GM18867 (cell line): ENCODE measurements around the gene CACNA1C.
A peak's percentile ranks its signal among the peaks of the same experiment; 100 is the strongest.

Experiments
- ATAC-seq: cut with Tn5 transposase; IDR thresholded peaks from one replicate; pipeline ENCODE4 v1.9.1; 2021; ENCODE audit warnings: mild to moderate bottlenecking, moderate library complexity; ENCODE audit not compliant: unreplicated experiment

The CACNA1C gene

DNA sequence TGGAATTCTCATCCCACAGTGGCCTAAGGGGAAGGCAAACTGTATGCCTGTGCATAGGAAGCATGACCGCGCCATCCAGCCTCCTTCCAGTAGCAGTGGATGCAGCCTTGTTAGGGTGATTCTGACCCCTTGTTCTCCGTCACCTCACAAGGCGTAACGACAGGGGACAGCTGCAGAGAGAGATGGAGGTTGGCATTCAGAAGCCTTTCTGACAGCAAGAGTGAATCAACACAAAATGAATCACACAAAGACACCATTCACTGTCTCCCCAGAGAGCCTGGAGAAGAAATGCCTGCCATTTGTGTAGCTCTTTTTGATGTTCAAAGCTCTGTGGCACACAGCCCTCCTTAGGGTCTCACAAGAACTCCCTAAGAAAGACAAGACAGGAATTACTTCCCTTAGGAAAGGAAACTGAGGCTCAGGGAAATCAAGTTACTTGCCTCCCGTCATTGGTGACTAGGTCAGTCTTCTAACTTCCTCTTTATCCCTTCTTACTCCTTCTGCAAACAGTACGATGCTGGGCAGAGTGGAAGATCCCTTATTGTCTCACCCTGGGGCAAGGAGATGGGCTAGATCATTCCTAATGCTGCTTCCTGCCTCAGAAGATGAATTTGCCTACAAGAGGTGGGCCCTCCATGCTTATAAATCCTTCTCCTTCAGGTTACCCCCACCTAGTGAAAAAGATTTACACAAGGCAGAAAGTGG lies 280.9 kb downstream of the CACNA1C start:
- ATAC-seq, result no peak

DNA sequence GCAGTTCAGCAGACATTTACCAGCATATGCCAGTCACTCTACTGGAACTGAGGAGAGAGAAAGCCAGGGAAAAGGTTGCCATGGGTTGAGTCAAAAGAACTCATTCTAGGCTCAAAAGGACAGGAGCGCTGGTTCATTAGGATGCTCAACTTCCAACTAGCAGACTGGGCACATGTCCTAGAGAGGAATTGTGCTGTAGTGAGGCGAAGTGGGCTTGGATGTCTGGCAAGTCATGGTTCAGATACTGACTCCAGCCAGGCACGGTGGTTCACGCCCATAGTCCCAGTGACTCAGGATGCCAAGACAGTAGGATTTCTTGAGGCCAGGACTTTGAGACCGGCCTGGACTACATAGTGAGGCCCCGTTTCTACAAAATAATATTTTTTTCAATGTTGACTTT lies 281.5 kb downstream of the CACNA1C start:
- ATAC-seq, result no peak

- no peak for ATAC-seq
Observed at GRCh38 chr12:2334689-2335088, 281.9 kb downstream of the CACNA1C start.

DNA sequence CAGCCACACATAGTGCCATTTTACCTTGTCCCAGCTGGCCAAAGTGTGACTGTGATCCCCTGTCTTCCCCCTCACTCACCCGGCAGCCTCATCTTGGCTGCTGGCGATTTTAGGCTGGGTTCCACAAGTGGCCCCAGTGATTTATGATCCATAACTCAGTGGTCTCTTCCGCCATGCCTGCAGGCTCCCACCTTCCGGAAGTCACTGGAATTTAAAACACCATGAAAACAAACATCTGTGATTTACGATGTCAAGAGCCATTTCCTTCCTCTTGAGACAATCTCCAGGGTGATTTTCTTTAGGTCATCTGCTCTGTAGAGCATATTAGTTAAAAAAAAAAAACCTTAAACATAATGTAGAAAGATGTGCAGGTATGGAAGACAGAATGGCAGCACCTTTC lies 282.3 kb downstream of the CACNA1C start:
- no peak for ATAC-seq

DNA sequence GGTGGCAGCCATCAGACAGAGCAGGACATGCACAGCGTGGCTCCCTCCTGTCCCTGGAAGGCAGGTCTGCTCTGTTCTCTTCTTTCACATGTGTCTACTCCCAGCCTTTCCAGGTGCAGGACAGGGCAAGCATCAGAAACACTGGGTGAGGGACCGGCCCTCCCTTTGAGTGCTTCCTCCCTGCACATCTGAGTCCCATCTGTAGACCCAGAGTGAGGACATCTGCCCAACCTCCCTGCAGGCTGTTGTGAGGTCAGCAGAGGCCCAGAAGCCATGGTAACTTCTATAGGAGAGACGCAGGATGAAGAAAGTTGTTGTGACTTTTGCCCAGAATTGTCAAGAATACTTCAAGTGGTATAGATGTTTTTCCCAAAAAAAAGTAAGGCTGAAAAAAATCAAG lies 282.7 kb downstream of the CACNA1C start:
- no peak for ATAC-seq

DNA sequence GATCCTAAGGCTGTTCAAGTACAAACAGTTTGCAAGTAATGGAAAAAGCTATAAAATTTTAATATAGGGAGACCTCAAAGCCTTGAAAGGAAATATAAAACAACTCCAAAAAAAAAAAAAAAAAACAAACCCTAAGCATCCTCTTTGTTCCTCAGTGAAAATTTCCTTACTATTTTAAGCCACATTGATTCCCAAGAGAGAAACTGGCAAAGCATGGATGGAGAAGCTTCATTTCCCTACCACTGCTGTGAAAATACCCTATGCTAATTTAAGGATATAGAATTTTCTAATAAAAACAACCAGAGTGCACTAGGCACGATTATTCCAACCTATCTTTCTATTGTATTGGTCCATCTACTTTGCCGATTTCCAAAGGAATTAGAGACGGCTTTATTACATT lies 283.1 kb downstream of the CACNA1C start:
- no peak for ATAC-seq

DNA sequence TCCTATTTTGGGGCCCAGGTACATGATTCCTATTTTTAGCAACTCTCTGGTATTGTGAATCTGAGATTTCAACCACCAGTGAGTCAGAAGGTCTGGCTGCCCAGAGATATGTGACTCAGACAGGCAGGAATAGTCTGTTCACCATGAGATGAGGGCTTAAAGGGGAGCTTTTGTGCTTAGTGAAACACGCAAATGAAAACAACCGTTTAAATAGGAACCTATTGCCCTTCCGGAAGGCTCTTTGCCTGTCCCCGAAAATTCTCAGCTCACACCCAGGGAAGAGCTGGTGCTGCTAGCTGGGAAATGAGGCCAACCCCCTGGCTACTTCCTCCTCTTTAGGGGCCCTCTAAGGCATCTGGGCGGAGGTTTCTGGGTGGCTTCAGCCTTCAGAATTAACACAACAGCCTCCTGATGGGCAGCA lies 283.6 kb downstream of the CACNA1C start:
- ATAC-seq, result peak; percentile 91

GRCh38 chr12:2337031-2338010 lies 284.5 kb downstream of the CACNA1C start:
- no peak for ATAC-seq

DNA sequence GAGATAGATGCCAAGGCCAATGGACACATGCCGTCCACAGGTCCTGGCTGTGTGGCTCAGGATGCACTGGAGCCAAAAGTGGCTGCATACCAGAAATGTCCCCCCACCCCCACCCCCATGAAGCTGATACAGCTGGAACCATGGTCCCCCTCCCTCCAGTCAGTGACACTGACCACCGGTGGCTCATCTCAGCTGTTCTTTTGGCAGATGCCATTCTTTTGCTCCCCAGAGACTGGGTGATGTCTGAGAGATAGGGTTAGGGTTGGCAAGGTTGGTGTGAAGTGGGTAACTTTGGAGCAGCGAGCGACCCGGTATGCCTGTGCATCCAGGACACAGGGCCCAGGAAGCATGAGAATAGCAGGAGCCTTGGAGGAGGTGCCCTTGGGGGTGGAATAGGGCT lies 285.6 kb downstream of the CACNA1C start:
- ATAC-seq, result no peak

GRCh38 chr12:2338991-2339431 lies 286.2 kb downstream of the CACNA1C start:
- ATAC-seq, result no peak

- no peak for ATAC-seq
Observed at GRCh38 chr12:2341051-2341751, 288.4 kb downstream of the CACNA1C start.

DNA sequence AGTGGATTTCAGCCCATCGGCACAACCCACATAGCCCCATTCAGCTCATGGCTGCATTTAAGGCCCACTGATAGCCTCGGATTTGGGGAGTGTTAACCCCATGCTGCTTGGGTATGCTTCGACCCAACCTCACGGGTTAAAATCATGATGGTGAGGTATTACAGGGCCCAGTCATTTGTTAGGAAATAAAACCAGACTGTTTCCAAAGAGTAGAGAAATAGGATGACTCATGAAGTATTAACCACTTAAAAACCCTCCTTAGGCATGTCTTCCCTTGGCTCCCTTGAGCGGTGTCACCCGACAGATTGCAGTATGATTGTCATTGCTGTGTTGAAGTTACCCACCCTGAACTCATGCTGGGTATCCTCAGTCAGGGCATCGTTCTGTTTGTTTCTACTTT lies 289.1 kb downstream of the CACNA1C start:
- no peak for ATAC-seq

GRCh38 chr12:2343681-2344080 lies 290.9 kb downstream of the CACNA1C start:
- no peak for ATAC-seq

DNA sequence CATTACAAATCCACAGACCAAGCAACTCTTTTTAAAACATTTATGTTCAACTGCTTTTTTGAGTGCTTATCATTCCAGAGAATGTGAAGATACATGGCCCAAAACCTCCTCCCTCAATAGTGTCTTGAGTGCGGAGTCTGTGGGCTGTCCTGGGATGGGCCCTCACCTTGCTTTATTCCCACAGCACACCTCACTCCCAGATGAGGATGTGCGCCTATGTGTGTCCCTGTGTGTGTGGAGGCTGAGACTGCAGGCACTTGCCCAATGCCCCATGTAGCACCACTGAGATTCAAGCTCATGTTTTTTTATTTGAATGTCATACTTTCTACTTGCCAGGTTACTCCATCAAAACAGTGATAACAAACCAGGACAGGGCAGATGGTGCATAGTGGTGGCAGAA lies 291.7 kb downstream of the CACNA1C start:
- no peak for ATAC-seq

DNA sequence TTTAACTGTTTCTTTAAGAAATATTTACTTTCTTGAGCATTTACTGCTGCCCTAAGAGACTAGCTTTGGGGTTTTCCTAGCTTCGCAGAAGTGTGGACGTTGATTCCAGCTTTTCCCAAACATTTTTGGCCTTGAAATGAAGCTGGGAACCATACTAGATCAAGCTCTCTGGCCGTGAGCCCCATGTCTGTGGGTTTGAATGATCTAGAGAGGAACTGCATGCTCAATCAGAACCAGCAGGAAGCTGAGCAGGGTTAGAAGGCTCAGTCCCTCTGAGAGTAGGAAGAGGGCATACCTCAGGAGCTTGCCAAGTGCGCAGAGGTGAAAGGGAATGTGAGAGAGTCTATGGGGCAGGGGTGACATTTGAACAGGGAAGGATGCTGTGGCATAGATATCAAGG lies 292.1 kb downstream of the CACNA1C start:
- no peak for ATAC-seq

DNA sequence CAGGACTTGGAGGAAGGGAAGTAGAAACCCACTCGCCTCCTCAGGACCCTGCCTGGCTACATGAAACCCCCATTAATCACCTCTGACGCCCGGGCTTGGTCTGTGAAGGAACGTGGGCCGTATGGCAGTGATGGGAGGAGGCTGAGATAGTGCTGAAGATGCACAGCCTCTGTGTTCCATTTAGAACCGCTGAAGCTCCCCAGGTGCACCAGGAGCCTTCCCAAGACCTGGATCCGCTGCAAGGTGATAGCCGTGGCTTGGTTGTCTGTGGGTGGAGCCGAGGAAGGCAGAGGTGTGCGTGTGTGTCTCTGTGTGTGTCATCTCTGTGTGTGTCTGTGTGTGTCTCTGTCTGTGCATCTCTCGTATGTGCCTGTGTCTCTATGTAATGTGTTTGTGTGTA lies 293.1 kb downstream of the CACNA1C start:
- ATAC-seq, result no peak

- no peak for ATAC-seq
Observed at GRCh38 chr12:2346416-2346815, 293.6 kb downstream of the CACNA1C start.

GRCh38 chr12:2347137-2347843 lies 294.5 kb downstream of the CACNA1C start:
- ATAC-seq, result no peak

DNA sequence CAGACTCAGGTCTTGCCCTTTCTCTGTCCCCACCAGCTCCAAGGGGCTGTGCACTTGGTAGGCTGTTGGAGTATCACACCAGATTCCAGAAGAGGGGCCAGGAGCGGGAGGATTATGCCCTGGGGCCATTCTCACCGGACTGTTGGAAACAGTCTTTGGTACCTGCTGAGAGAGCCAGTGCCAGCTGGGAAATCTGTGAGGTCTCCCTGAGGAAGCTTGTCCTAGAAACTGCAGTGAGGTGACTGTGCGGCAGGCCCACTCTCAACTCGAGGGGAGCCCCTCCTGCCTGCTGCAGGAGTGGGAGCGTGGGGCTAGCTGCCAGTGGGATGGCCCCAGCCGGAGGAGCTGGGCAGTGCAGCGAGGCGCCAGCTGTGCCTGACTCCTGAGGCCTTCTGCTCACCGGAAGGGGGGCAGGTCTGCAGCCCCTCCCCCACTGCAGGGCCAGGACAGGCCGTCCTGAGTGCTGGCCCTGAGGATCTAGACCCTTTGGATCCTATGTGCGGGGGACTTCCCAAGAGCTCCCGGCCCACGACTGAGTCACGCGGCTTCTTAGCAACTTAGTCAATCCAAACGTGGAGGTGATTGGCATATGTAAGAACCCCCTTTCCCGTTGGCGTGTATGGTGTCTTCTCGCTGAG lies 295.2 kb downstream of the CACNA1C start:
- no peak for ATAC-seq

GRCh38 chr12:2348482-2348852 lies 295.7 kb downstream of the CACNA1C start:
- no peak for ATAC-seq
